Measurements from ENCODE around the gene CHST8.

The CHST8 gene

GRCh38 chr19:33698576-33699435 lies 77.1 kb downstream of the CHST8 start:
- no peaks in the 10 kb centered on the region for H3K36me3 ChIP-seq (ENCODE audit: insufficient read depth, low read length)
- ATAC-seq (ENCODE audit: insufficient read depth, low read depth): no peak
- no peak overlapping the region for H3K9ac ChIP-seq (ENCODE audit: low read depth, low read length)
- H3K27me3 ChIP-seq (ENCODE audit: insufficient read depth, low read length, poor library complexity): no peaks in the 10 kb centered on the region
- TF ChIP-seq, protein P1, sequence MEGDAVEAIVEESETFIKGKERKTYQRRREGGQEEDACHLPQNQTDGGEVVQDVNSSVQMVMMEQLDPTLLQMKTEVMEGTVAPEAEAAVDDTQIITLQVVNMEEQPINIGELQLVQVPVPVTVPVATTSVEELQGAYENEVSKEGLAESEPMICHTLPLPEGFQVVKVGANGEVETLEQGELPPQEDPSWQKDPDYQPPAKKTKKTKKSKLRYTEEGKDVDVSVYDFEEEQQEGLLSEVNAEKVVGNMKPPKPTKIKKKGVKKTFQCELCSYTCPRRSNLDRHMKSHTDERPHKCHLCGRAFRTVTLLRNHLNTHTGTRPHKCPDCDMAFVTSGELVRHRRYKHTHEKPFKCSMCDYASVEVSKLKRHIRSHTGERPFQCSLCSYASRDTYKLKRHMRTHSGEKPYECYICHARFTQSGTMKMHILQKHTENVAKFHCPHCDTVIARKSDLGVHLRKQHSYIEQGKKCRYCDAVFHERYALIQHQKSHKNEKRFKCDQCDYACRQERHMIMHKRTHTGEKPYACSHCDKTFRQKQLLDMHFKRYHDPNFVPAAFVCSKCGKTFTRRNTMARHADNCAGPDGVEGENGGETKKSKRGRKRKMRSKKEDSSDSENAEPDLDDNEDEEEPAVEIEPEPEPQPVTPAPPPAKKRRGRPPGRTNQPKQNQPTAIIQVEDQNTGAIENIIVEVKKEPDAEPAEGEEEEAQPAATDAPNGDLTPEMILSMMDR (IDR thresholded peaks at IDR 0.05; ENCODE audit: borderline replicate concordance, extremely low read depth, low read length, poor library complexity, severe bottlenecking): no peak
- no peak for TF ChIP-seq EZH2 (IDR thresholded peaks at IDR 0.05; ENCODE audit: borderline replicate concordance, low read depth, low read length, severe bottlenecking)
- H3K4me1 ChIP-seq (ENCODE audit: insufficient read depth, low read length): no peaks in the 10 kb centered on the region
- no peak overlapping the region for H3K4me3 ChIP-seq (ENCODE audit: low read depth in 1 of 2, low read length in 2 of 2)
- H3K27ac ChIP-seq (ENCODE audit: low read length): no peak overlapping the region
- DNase-seq: no peak
- no peaks in the 10 kb centered on the region for H3K9me3 ChIP-seq (ENCODE audit: insufficient read depth, low read length, severe bottlenecking)
- no peaks in the 10 kb centered on the region for H4K20me1 ChIP-seq (ENCODE audit: insufficient read depth, low read length)
- H3K4me2 ChIP-seq (ENCODE audit: insufficient read depth, low read length): no peak overlapping the region
- H3K79me2 ChIP-seq (ENCODE audit: insufficient read depth, low read length): no peaks in the 10 kb centered on the region
- H2AFZ ChIP-seq (ENCODE audit: low read depth, low read length): no peak overlapping the region

GRCh38 chr19:33699754-33700407 lies 78.1 kb downstream of the CHST8 start:
- H4K20me1 ChIP-seq (ENCODE audit: insufficient read depth, low read length): no peaks in the 10 kb centered on the region
- DNase-seq (no peak), ATAC-seq (ENCODE audit: insufficient read depth, low read depth) (no peak)
- TF ChIP-seq EZH2 (IDR thresholded peaks at IDR 0.05; ENCODE audit: borderline replicate concordance, low read depth, low read length, severe bottlenecking): no peak
- TF ChIP-seq, protein P1 (IDR thresholded peaks at IDR 0.05; ENCODE audit: borderline replicate concordance, extremely low read depth, low read length, poor library complexity, severe bottlenecking): no peak
- H3K36me3 ChIP-seq (ENCODE audit: insufficient read depth, low read length): no peaks in the 10 kb centered on the region
- H3K4me2 ChIP-seq (ENCODE audit: insufficient read depth, low read length): no peak overlapping the region
- no peak overlapping the region for H2AFZ ChIP-seq (ENCODE audit: low read depth, low read length)
- H3K79me2 ChIP-seq (ENCODE audit: insufficient read depth, low read length): no peaks in the 10 kb centered on the region
- H3K27ac ChIP-seq (ENCODE audit: low read length): no peak overlapping the region
- H3K4me1 ChIP-seq (ENCODE audit: insufficient read depth, low read length): no peaks in the 10 kb centered on the region
- H3K9me3 ChIP-seq (ENCODE audit: insufficient read depth, low read length, severe bottlenecking): no peaks in the 10 kb centered on the region
- no peaks in the 10 kb centered on the region for H3K27me3 ChIP-seq (ENCODE audit: insufficient read depth, low read length, poor library complexity)
- H3K9ac ChIP-seq (ENCODE audit: low read depth, low read length): no peak overlapping the region
- no peak overlapping the region for H3K4me3 ChIP-seq (ENCODE audit: low read depth in 1 of 2, low read length in 2 of 2)

DNA sequence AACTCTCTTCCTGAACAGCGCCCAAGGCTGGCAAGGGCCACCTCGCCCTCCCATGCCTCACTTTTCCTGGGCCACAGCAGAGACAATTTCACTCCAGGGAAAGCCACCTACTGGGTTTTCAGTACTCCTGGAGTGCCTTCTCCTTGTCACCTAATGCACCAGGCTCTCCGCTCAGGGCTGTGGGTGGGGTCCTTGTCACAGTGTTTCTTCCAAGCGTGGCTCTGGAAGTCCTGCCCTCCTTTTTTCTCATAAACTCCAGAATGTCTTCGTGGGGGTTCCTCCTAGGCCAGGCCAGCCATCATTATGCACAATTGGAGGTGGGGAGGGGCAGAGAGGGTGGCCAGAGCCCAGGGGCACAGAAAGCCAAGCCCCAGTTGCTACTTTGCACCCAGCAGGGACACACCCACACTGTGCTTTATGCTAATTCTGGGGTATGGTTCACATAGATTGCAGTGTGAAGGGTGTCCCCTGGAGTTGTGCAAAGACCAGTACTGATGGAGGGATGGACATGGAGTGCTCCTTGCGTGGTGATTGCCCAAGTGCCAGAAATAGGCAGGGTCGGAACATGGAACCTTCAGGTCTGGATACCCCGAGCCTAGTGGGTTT lies 78.8 kb downstream of the CHST8 start:
- Histone ChIP-seq H3K27ac (ENCODE audit: low read length) (no peak overlapping the region), H2AFZ (ENCODE audit: low read depth, low read length) (no peak overlapping the region), H3K4me1 (ENCODE audit: insufficient read depth, low read length) (no peaks in the 10 kb centered on the region), H3K9ac (ENCODE audit: low read depth, low read length) (no peak overlapping the region), H3K9me3 (ENCODE audit: insufficient read depth, low read length, severe bottlenecking) (no peaks in the 10 kb centered on the region), H3K79me2 (ENCODE audit: insufficient read depth, low read length) (no peaks in the 10 kb centered on the region), H4K20me1 (ENCODE audit: insufficient read depth, low read length) (no peaks in the 10 kb centered on the region), H3K27me3 (ENCODE audit: insufficient read depth, low read length, poor library complexity) (no peaks in the 10 kb centered on the region), H3K4me2 (ENCODE audit: insufficient read depth, low read length) (no peak overlapping the region), H3K36me3 (ENCODE audit: insufficient read depth, low read length) (no peaks in the 10 kb centered on the region), H3K4me3 (ENCODE audit: low read depth in 1 of 2, low read length in 2 of 2) (no peak overlapping the region)
- TF ChIP-seq, protein P1 (IDR thresholded peaks at IDR 0.05; ENCODE audit: borderline replicate concordance, extremely low read depth, low read length, poor library complexity, severe bottlenecking): no peak
- no peak for TF ChIP-seq EZH2 (IDR thresholded peaks at IDR 0.05; ENCODE audit: borderline replicate concordance, low read depth, low read length, severe bottlenecking)
- no peak for DNase-seq
- ATAC-seq (ENCODE audit: insufficient read depth, low read depth): no peak
